GM12892 (cell line): ENCODE measurements around the gene ENOX1.
"Not testable (repeated sequence)": the region's sequence is repeated elsewhere in the genome, so short reads cannot be mapped to it uniquely, and the experiment has no call there.

Experiments
- POLR2A ChIP-seq: IDR thresholded peaks from 2 replicates; pipeline ENCODE4 v1.6.1; 2011; ENCODE audit warnings: low read depth, low read length, control low read depth
- POLR2AphosphoS5 ChIP-seq: IDR thresholded peaks from 2 replicates; pipeline ENCODE4 v1.6.1; 2011; ENCODE audit warnings: low read depth, low read length, control low read depth
- TAF1 ChIP-seq: IDR thresholded peaks from 2 replicates; pipeline ENCODE4 v1.6.1; 2011; ENCODE audit warnings: low read depth, mild to moderate bottlenecking, control low read depth, low read length, borderline replicate concordance

DNA sequence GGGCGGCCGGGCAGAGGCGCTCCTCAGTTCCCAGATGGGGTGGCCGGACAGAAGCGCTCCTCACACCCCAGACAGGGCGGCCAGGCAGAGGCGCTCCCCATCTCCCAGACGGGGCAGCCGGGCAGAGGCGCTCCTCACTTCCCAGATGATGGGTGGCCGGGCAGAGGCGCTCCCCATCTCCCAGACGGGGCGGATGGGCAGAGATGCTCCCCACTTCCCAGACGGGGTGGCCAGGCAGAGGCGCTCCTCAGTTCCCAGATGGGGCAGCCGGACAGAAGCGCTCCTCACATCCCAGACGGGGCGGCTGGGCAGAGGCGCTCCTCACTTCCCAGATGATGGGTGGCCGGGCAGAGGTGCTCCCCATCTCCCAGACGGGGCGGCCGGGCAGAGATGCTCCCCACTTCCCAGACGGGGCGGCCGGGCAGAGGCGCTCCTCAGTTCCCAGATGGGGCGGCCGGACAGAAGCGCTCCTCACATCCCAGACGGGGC lies 370.8 kb downstream of the ENOX1 start:
- TF ChIP-seq POLR2AphosphoS5, POLR2A, TAF1: not testable (repeated sequence)
